GM13977 (cell line): ENCODE results near the gene JAKMIP3.

Experiments
- DNase-seq: peaks from one replicate; pipeline ENCODE4 v3.0.0; 2012; ENCODE audit warnings: low spot score
- CTCF ChIP-seq: IDR thresholded peaks from 2 replicates; pipeline ENCODE4 v1.5.1; 2012; ENCODE audit warnings: mild to moderate bottlenecking, control low read depth; ENCODE audit not compliant: insufficient read depth; ENCODE audit errors: extremely low read depth, missing control alignments
- in situ Hi-C: fragments of 300-500 bp; cut with MboI; formaldehyde crosslinking; loops from one replicate; pipeline ENCODE4 v1.12.0; 2022; ENCODE audit warnings: low sequenced_read_pairs, low pct_unique_long_range_greater_than_20kb, mixed read lengths, inconsistent platforms; ENCODE audit not compliant: unreplicated experiment

Gene JAKMIP3

GRCh38 chr10:132068431-132069121 is 2.8 kb downstream of the JAKMIP3 start:
- no peak for DNase-seq
- TF ChIP-seq CTCF, result no peak
- in situ Hi-C loops, result no loop called here

GRCh38 chr10:132069122-132069848 is 3.5 kb downstream of the JAKMIP3 start:
- no peak for DNase-seq
- TF ChIP-seq CTCF, result no peak

GRCh38 chr10:132069849-132070182 is 4.1 kb downstream of the JAKMIP3 start:
- in situ Hi-C loops, result no loop called here
- no peak for TF ChIP-seq CTCF
- no peak for DNase-seq

More at GRCh38 chr10:132069122-132069848, 3.5 kb downstream of the JAKMIP3 start:
- in situ Hi-C loops, result no loop called here

GRCh38 chr10:132070724-132071123 is 5.0 kb downstream of the JAKMIP3 start:
- TF ChIP-seq CTCF, result no peak
- in situ Hi-C loops, result no loop called here
- no peak for DNase-seq

- no peak for TF ChIP-seq CTCF
- in situ Hi-C loops, result no loop called here
- no peak for DNase-seq
Observed at GRCh38 chr10:132071667-132072066, 5.9 kb downstream of the JAKMIP3 start.

- TF ChIP-seq CTCF, result no peak
- in situ Hi-C loops, result no loop called here
- DNase-seq, result no peak
Observed at GRCh38 chr10:132075909-132076577, 10.3 kb downstream of the JAKMIP3 start.
